Measurements from ENCODE around the gene LAMTOR2.

LAMTOR2 gene

DNA sequence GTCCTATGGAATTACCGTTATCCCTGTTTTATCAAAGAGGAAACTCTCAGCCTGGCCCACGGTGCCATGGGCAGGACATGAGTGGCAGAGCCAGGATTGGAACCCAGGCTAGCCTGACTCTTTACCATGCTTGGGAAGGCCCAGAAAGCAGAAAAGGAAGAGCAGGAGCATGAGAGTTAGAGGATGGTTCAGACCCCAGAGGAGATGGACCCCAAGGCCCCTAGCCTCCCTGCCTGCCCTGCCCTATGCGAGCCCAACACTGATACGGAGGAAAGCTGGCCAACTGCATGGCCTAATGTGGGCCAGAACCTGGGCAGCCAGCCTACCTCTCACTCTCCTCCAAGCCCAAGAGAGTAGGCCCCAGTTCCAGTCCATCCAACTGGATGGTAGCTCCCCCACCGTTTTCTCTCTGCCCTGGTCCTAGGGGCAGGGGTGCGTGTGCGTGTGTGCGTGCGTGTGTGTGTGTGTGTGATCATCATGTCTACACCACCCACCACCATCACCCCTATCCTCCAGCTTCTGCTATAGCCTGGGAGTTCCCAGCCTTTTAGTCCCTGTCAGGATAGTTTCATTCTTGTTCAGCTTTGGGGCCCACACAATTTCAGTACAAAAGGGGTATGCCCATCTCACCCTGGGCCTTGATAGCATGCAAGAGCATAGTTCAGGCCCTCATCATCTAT lies 43.1 kb downstream of the LAMTOR2 start:
- TF ChIP-seq, protein P1, sequence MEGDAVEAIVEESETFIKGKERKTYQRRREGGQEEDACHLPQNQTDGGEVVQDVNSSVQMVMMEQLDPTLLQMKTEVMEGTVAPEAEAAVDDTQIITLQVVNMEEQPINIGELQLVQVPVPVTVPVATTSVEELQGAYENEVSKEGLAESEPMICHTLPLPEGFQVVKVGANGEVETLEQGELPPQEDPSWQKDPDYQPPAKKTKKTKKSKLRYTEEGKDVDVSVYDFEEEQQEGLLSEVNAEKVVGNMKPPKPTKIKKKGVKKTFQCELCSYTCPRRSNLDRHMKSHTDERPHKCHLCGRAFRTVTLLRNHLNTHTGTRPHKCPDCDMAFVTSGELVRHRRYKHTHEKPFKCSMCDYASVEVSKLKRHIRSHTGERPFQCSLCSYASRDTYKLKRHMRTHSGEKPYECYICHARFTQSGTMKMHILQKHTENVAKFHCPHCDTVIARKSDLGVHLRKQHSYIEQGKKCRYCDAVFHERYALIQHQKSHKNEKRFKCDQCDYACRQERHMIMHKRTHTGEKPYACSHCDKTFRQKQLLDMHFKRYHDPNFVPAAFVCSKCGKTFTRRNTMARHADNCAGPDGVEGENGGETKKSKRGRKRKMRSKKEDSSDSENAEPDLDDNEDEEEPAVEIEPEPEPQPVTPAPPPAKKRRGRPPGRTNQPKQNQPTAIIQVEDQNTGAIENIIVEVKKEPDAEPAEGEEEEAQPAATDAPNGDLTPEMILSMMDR (conservative IDR thresholded peaks at IDR 0.05; ENCODE audit: low read depth) = no peak
- H3K27ac ChIP-seq = peak overlapping the region; percentile 77
- ChIA-PET POLR2A (ENCODE audit: low non-redundant PET) (interaction anchor here (1.8 kb wide), 1 partner anchor 32 kb away, joined by 5 read pairs; no protein-coding TSS in a partner anchor), CTCF (interaction anchor here (0.8 to 3.1 kb wide), 12 partner anchors 9 to 129 kb away, joined by 3 to 57 read pairs (median 6); partner anchors contain the start of gene LMNA)
- DNase-seq (ENCODE audit: low spot score) = no peak

DNA sequence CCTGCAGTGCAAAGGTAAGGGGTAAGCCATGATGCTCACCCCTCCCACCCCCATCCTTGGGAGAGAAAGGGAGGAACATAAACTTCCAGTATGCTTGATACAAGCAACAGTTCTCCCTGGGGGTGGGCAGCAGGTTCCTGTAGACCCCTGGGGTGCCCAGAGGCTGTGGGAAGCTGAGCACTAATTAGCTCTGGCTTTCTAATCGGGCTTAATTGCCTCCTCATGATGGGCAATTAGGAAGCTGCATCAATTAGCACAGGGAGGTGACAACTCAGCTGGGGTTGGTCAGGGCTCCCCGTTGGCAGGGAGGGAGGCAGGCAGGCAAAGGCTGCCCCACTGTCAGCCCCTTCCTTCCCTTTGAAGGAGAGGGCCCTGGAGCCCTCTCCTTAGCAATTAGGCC lies 44.2 kb downstream of the LAMTOR2 start:
- TF ChIP-seq, protein P1 (conservative IDR thresholded peaks at IDR 0.05; ENCODE audit: low read depth) = no peak

DNA sequence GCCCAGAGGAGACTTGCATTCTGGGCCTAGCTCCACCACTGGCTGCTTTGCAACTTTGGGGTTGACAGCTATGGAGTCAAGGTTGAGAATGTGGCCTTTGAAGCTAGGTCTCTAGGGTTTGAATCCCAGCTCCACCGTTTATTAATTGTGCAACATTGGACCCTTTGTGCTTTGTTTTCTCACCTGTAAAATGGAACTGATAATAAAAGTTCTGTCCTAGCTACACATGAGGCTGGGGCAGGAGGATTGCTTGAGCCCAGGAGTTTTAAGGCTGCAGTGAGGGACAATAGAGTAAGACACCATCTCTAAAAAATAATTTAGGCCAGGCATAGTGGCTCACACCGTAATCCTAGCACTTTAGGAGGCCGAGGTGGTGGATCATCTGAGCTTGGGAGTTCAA lies 44.7 kb downstream of the LAMTOR2 start:
- ChIA-PET POLR2A (ENCODE audit: low non-redundant PET) (interaction anchor here (0.8 to 1.8 kb wide), 3 partner anchors 15 to 31 kb away, joined by 3 to 5 read pairs (median 4); no protein-coding TSS in a partner anchor), CTCF (interaction anchor here (1.0 to 3.3 kb wide), 4 partner anchors 24 to 126 kb away, joined by 4 to 20 read pairs (median 4); no protein-coding TSS in a partner anchor)
- peak overlapping the region; percentile 98 for H3K27ac ChIP-seq
- TF ChIP-seq, protein P1 (conservative IDR thresholded peaks at IDR 0.05; ENCODE audit: low read depth) = no peak
- no peak for DNase-seq (ENCODE audit: low spot score)

More for the DNA sequence above, 44.2 kb downstream of the LAMTOR2 start:
- POLR2A ChIA-PET (ENCODE audit: low non-redundant PET) = interaction anchor here (0.8 to 1.8 kb wide), 3 partner anchors 15 to 31 kb away, joined by 3 to 5 read pairs (median 4); no protein-coding TSS in a partner anchor
- CTCF ChIA-PET = interaction anchor here (1.0 to 3.3 kb wide), 4 partner anchors 24 to 126 kb away, joined by 4 to 20 read pairs (median 4); no protein-coding TSS in a partner anchor
- H3K27ac ChIP-seq = peak overlapping the region; percentile 98
- no peak for DNase-seq (ENCODE audit: low spot score)

DNA sequence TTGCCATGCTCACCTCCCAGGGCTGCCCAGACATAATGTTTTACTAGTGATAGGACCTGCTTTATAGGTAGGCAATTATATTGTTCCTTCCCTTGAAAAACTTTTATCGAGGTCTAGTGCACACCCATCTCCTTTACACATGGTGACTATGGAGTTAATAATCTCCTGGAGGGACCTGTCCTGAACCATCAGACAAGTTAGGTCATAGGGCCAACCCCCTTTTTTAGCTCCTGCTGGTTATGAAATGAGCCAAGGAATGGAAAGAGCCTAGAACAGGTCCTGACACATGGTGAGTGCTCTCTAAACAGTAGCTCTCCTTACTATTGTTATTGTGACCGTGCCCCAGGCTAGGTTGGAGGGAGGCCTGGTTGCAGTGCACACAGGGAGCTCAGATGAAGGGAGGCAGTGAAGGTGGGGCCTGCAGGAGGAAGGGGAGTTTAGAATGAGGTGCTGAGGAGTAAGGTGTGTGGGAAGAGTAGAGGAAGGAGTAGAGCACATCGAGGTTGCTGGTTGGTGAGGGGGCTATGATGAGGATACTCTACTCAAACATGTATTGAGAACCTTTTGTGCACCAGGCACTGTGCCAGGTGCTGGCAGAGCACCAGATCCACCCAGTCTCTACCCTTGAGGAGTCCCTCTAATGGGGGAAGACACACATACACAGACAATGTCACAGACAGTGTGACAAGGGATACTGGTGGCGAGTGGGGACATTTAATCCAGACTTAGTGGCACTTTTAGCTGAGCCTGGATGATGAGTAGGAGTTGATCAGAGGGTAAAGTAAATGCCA lies 45.8 kb downstream of the LAMTOR2 start:
- peak overlapping the region; percentile 98 for H3K27ac ChIP-seq
- DNase-seq (ENCODE audit: low spot score) = no peak
- CTCF ChIA-PET = interaction anchor here (0.6 to 3.3 kb wide), 4 partner anchors 23 to 125 kb away, joined by 3 to 20 read pairs (median 4); no protein-coding TSS in a partner anchor
- TF ChIP-seq, protein P1 (conservative IDR thresholded peaks at IDR 0.05; ENCODE audit: low read depth) = no peak
- POLR2A ChIA-PET (ENCODE audit: low non-redundant PET) = interaction anchor here (0.6 to 1.5 kb wide), 2 partner anchors 14 to 50 kb away, joined by 4 to 6 read pairs; partner anchors contain the start of gene LMNA

DNA sequence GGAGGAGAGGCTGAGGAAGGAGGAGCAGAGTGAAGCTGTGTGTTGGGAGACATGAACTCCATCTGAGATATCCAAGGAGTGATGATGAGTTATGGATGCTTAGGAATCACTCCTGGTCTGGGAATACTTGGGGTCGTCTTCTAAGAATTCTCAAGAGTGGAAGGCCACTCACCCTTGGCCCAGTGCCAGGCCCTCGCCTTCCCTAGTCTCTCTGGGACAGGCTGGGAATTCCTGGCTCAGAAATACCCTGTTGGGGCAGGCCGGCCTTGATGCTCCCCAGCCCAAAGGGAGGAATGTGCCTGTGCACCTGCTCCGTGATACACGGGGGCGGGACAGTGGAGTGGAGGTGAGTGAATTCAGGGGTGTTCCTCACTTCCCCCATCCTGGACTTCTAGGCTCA lies 47.3 kb downstream of the LAMTOR2 start:
- ChIA-PET CTCF (interaction anchor here (0.7 to 2.5 kb wide), 2 partner anchors 21 to 28 kb away, joined by 4 to 11 read pairs; no protein-coding TSS in a partner anchor), POLR2A (ENCODE audit: low non-redundant PET) (no interaction called here)
- H3K27ac ChIP-seq = peak overlapping the region; percentile 98
- no peak for DNase-seq (ENCODE audit: low spot score)
- TF ChIP-seq, protein P1 (conservative IDR thresholded peaks at IDR 0.05; ENCODE audit: low read depth) = no peak
